C4-2B (cell line): Measurements from ENCODE around the gene NXPH3.

Source experiments
- ZFX ChIP-seq: fragments of 450-650 bp; IDR thresholded peaks from 2 replicates; pipeline ENCODE4 v1.6.1; 2017
- TF ChIP-seq, protein P1 (sequence below): fragments of 450-650 bp; conservative IDR thresholded peaks from 2 replicates; pipeline ENCODE4 v1.5.1; 2017; ENCODE audit warnings: mild to moderate bottlenecking

DNA sequence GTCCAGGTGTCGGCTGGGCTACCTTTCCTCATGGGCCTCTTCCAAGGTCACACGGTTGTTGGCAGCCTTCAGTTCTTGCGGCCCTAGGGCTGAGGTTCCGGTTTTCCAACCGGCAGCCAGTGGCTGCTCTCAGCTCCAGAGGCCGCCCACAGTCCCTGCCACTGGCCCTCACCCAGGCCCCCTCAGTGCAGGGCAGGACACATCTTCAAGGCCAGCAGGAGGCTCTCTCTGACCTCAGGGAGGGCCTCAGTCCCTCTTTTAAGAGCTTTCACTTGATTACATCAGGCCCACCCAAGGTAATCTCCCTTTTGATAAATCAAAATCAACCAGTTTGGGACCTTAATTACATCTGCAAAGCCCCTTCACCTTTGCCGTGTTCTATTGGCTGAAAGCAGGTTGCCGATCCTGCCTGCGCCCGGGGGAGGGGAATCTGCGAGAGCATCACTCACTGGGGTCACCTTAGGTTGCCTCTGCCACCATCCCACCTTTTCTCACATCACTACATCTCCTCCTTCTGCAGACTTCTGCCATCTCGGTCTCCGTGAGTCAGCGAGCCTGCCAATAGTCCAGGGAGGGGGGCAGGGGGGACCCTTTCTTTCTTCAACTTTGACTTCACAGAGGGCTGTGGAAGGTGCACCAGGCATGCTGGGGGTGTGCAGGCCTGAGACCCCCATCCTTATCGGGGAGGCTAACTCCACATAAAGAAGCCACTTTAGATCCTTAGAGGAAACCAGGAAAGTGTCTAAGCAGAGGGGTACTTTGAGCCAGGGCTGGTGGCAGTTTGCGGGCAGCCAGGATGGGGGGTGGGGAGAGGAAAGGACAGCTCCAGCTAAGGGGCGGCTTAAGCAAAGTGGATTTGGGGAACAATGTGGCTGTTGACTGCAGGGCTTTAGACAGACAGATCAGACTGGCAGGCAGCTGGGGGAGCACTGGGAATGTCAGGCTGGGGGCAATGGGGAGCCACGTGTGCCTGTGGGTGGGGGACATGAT is 28.8 kb upstream of the NXPH3 start:
- TF ChIP-seq, protein P1, sequence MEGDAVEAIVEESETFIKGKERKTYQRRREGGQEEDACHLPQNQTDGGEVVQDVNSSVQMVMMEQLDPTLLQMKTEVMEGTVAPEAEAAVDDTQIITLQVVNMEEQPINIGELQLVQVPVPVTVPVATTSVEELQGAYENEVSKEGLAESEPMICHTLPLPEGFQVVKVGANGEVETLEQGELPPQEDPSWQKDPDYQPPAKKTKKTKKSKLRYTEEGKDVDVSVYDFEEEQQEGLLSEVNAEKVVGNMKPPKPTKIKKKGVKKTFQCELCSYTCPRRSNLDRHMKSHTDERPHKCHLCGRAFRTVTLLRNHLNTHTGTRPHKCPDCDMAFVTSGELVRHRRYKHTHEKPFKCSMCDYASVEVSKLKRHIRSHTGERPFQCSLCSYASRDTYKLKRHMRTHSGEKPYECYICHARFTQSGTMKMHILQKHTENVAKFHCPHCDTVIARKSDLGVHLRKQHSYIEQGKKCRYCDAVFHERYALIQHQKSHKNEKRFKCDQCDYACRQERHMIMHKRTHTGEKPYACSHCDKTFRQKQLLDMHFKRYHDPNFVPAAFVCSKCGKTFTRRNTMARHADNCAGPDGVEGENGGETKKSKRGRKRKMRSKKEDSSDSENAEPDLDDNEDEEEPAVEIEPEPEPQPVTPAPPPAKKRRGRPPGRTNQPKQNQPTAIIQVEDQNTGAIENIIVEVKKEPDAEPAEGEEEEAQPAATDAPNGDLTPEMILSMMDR, result no peak
- no peak for TF ChIP-seq ZFX
